WTC11 (cell line): Measurements from ENCODE around the gene GABARAPL2. TPM values are rescaled to one million over a fixed set of nuclear protein-coding genes. Genes with fewer than 3 reads are reported as not detected.

ENCODE experiments used
- ATAC-seq: fragments of 200-7000 bp; cut with Tn5 transposase; 2 replicates; pipeline ENCODE4 v1.10.0; 2021; ENCODE audit warnings: mild to moderate bottlenecking, moderate library complexity
- CTCF ChIA-PET: fragments of 300-600 bp; sonication (Branson Sonifier 250); formaldehyde crosslinking; loops from one replicate; lab custom pipeline; 2021; ENCODE audit warnings: antibody characterized with exemption; lab: Charles Lee
- POLR2A ChIA-PET: fragments of 350-600 bp; sonication (Branson Sonifier 250); formaldehyde crosslinking; loops from one replicate; lab custom pipeline; 2021; ENCODE audit warnings: antibody characterized with exemption; lab: Charles Lee
- DNase-seq: peaks from one replicate; pipeline ENCODE4 v3.0.0; 2021; ENCODE audit warnings: low spot score
- H3K27ac Mint-ChIP-seq: 2 replicates; pipeline ENCODE4 v1.8.0; 2021; ENCODE audit warnings: mixed read lengths
- H3K27me3 Mint-ChIP-seq: 2 replicates; pipeline ENCODE4 v1.8.0; 2021; ENCODE audit warnings: low read depth, mild to moderate bottlenecking, moderate library complexity, mixed read lengths
- H3K36me3 Mint-ChIP-seq: 2 replicates; pipeline ENCODE4 v1.8.0; 2021; ENCODE audit warnings: mixed read lengths
- H3K4me1 Mint-ChIP-seq: 2 replicates; pipeline ENCODE4 v1.8.0; 2022; ENCODE audit warnings: mixed read lengths
- H3K4me3 Mint-ChIP-seq: 2 replicates; pipeline ENCODE4 v1.8.0; 2021; ENCODE audit warnings: mild to moderate bottlenecking, moderate library complexity, mixed read lengths
- H3K9me3 Mint-ChIP-seq: 2 replicates; pipeline ENCODE4 v1.8.0; 2021; ENCODE audit warnings: mixed read lengths
- AFF4 ChIP-seq: sonication (generic); formaldehyde crosslinking; IDR thresholded peaks from 2 replicates; pipeline ENCODE4 v1.8.1; 2023; ENCODE audit warnings: mild to moderate bottlenecking, missing genetic modification reagents, borderline replicate concordance
- AR ChIP-seq: fragments of 250-450 bp; sonication (Bioruptor Pico); IDR thresholded peaks from 2 replicates; pipeline ENCODE4 v1.9.0; 2021; ENCODE audit warnings: mild to moderate bottlenecking
- ATF2 ChIP-seq: sonication (generic); formaldehyde crosslinking; IDR thresholded peaks from 2 replicates; pipeline ENCODE4 v1.8.1; 2022; ENCODE audit warnings: low read depth, missing genetic modification reagents, borderline replicate concordance
- CDX4 ChIP-seq: fragments of 250-450 bp; sonication (Bioruptor Pico); IDR thresholded peaks from 2 replicates; pipeline ENCODE4 v1.9.0; 2021; ENCODE audit warnings: moderate library complexity, mild to moderate bottlenecking, inconsistent platforms, borderline replicate concordance
- CTCF ChIP-seq: fragments of 200-600 bp; IDR thresholded peaks from 2 replicates; pipeline ENCODE4 v1.8.0; 2022; ENCODE audit warnings: antibody characterized with exemption
- E2F1 ChIP-seq: sonication (generic); formaldehyde crosslinking; IDR thresholded peaks from 2 replicates; pipeline ENCODE4 v1.8.0; 2022; ENCODE audit warnings: mild to moderate bottlenecking, missing genetic modification reagents
- E2F5 ChIP-seq: sonication (generic); formaldehyde crosslinking; IDR thresholded peaks from 2 replicates; pipeline ENCODE4 v1.8.1; 2022; ENCODE audit warnings: mild to moderate bottlenecking, moderate library complexity, missing genetic modification reagents
- ELF4 ChIP-seq: sonication (generic); formaldehyde crosslinking; IDR thresholded peaks from 2 replicates; pipeline ENCODE4 v1.8.1; 2022; ENCODE audit warnings: low read depth, mild to moderate bottlenecking, moderate library complexity, missing genetic modification reagents
- EMX1 ChIP-seq: fragments of 250-450 bp; sonication (Bioruptor Pico); IDR thresholded peaks from 2 replicates; pipeline ENCODE4 v1.8.0; 2021; ENCODE audit warnings: mild to moderate bottlenecking
- FOXP1 ChIP-seq: sonication (generic); formaldehyde crosslinking; IDR thresholded peaks from 2 replicates; pipeline ENCODE4 v1.8.0; 2022; ENCODE audit warnings: missing genetic modification reagents, mild to moderate bottlenecking, moderate library complexity, borderline replicate concordance
- JUN ChIP-seq: sonication (generic); formaldehyde crosslinking; IDR thresholded peaks from 2 replicates; pipeline ENCODE4 v1.8.0; 2023; ENCODE audit warnings: mild to moderate bottlenecking, missing genetic modification reagents
- KAT7 ChIP-seq: sonication (generic); formaldehyde crosslinking; IDR thresholded peaks from 2 replicates; pipeline ENCODE4 v1.8.1; 2023; ENCODE audit warnings: missing genetic modification reagents, mild to moderate bottlenecking, borderline replicate concordance
- NR2C2 ChIP-seq: sonication (generic); formaldehyde crosslinking; IDR thresholded peaks from 2 replicates; pipeline ENCODE4 v1.8.0; 2022; ENCODE audit warnings: mild to moderate bottlenecking, missing genetic modification reagents
- OVOL2 ChIP-seq: fragments of 250-450 bp; sonication (Bioruptor Pico); IDR thresholded peaks from 2 replicates; pipeline ENCODE4 v1.9.0; 2021; ENCODE audit warnings: mild to moderate bottlenecking, borderline replicate concordance
- SOX15 ChIP-seq: fragments of 250-450 bp; sonication (Bioruptor Pico); IDR thresholded peaks from 2 replicates; pipeline ENCODE4 v1.9.0; 2021; ENCODE audit warnings: mild to moderate bottlenecking
- TEAD4 ChIP-seq: sonication (generic); formaldehyde crosslinking; IDR thresholded peaks from 2 replicates; pipeline ENCODE4 v1.8.0; 2022; ENCODE audit warnings: mild to moderate bottlenecking, missing genetic modification reagents
- ZNF263 ChIP-seq: sonication (generic); formaldehyde crosslinking; IDR thresholded peaks from 2 replicates; pipeline ENCODE4 v1.8.1; 2022; ENCODE audit warnings: low read depth, mild to moderate bottlenecking, moderate library complexity, missing genetic modification reagents
- ZNF317 ChIP-seq: sonication (generic); formaldehyde crosslinking; IDR thresholded peaks from 2 replicates; pipeline ENCODE4 v1.8.1; 2023; ENCODE audit warnings: low read depth, mild to moderate bottlenecking, moderate library complexity, missing genetic modification reagents, borderline replicate concordance
- ZNF512 ChIP-seq: sonication (generic); formaldehyde crosslinking; IDR thresholded peaks from 2 replicates; pipeline ENCODE4 v1.8.1; 2022; ENCODE audit warnings: missing genetic modification reagents, borderline replicate concordance
- ZSCAN18 ChIP-seq: fragments of 250-450 bp; sonication (Bioruptor Pico); IDR thresholded peaks from 2 replicates; pipeline ENCODE4 v2.1.2; 2022; ENCODE audit warnings: mild to moderate bottlenecking, moderate library complexity
- total RNA-seq: library from RNA; stranded (reverse); gene quantifications from 3 replicates; pipeline ENCODE4 v1.2.3, GENCODE V29; 2021

GABARAPL2 gene
- total RNA-seq, 1 experiment from 2014 or later, result 60.8 TPM

GRCh38 chr16:75579281-75579834, 13.2 kb downstream of the GABARAPL2 start (continued):
- TF ChIP-seq CTCF (no peak), EMX1 (CRISPR knock-in tag) (no peak), NR2C2 (CRISPR knock-in tag) (no peak), ZSCAN18 (CRISPR knock-in tag) (no peak), ELF4 (CRISPR knock-in tag) (no peak), JUN (no peak), TEAD4 (no peak), SOX15 (CRISPR knock-in tag) (no peak), FOXP1 (no peak), KAT7 (CRISPR knock-in tag) (no peak), CDX4 (CRISPR knock-in tag) (no peak)
- TF ChIP-seq, all 79 proteins: peak for 0

- no peak for DNase-seq
- peaks cover 4% of the 10 kb centered on the region for H3K4me1 Mint-ChIP-seq
- H3K27ac Mint-ChIP-seq, result no peak overlapping the region
- no peak overlapping the region for H3K4me3 Mint-ChIP-seq
- H3K9me3 Mint-ChIP-seq, result no peaks in the 10 kb centered on the region
- ATAC-seq, result no peak
- peaks cover 4% of the 10 kb centered on the region; the same call in 1 of the 2 replicates for H3K36me3 Mint-ChIP-seq
- ChIA-PET POLR2A (interaction anchor here (0.5 kb wide), 1 partner anchor 67 kb away, joined by 4 read pairs; no protein-coding TSS in a partner anchor), CTCF (no interaction called here)
- no peaks in the 10 kb centered on the region for H3K27me3 Mint-ChIP-seq
- TF ChIP-seq OVOL2, result no peak
- TF ChIP-seq ZNF263 (CRISPR knock-in tag), result no peak
- TF ChIP-seq E2F5 (CRISPR knock-in tag), result no peak
- TF ChIP-seq E2F1, result no peak
- TF ChIP-seq ATF2, result no peak
- no peak for TF ChIP-seq ZNF512 (CRISPR knock-in tag)
- no peak for TF ChIP-seq AR (CRISPR knock-in tag)
- TF ChIP-seq AFF4 (CRISPR knock-in tag), result no peak
- TF ChIP-seq JUN, result no peak
- no peak for TF ChIP-seq ZNF317 (CRISPR knock-in tag)
Observed at GRCh38 chr16:75584108-75584507, 17.9 kb downstream of the GABARAPL2 start.
